Neural cell (in vitro differentiated cells): ENCODE data around the gene RDX. TPM values are rescaled to one million over a fixed set of nuclear protein-coding genes. Genes with fewer than 3 reads are reported as not detected.

ENCODE experiments used
- H2AFZ ChIP-seq: fragments of 200-600, 300-800 bp; sonication (generic), shearing (Covaris generic); 2 replicates; pipeline ENCODE4 v1.6.0; 2014; ENCODE audit warnings: low read depth, mild to moderate bottlenecking, antibody characterized with exemption, low read length, moderate library complexity
- H3F3A ChIP-seq: fragments of 200-600 bp; shearing (Covaris generic); 2 replicates; pipeline ENCODE4 v1.6.1; 2016; ENCODE audit warnings: mild to moderate bottlenecking, moderate library complexity, mixed read lengths, antibody characterized with exemption, low read length; ENCODE audit not compliant: insufficient read depth, poor library complexity, severe bottlenecking
- H3K27ac ChIP-seq: fragments of 200-600, 300-800 bp; sonication (generic), shearing (Covaris generic); 2 replicates; pipeline ENCODE4 v1.5.1; 2014; ENCODE audit warnings: mild to moderate bottlenecking, low read length, moderate library complexity
- H3K27me3 ChIP-seq: fragments of 300-800, 200-600 bp; sonication (generic), shearing (Covaris generic); 2 replicates; pipeline ENCODE4 v1.6.0; 2014; ENCODE audit warnings: mild to moderate bottlenecking, low read depth, low read length, moderate library complexity; ENCODE audit not compliant: insufficient read depth
- H3K36me3 ChIP-seq: fragments of 300-800, 200-600 bp; sonication (generic), shearing (Covaris generic); 2 replicates; pipeline ENCODE4 v1.5.1; 2014; ENCODE audit warnings: mild to moderate bottlenecking, antibody characterized with exemption, low read length, moderate library complexity; ENCODE audit not compliant: insufficient read depth
- H3K4me2 ChIP-seq: fragments of 300-800, 200-600 bp; sonication (generic), shearing (Covaris generic); 2 replicates; pipeline ENCODE4 v1.6.0; 2014; ENCODE audit warnings: mild to moderate bottlenecking, low read length
- H3K4me3 ChIP-seq: fragments of 300-800, 200-600 bp; sonication (generic), shearing (Covaris generic); 2 replicates; pipeline ENCODE4 v1.5.1; 2014; ENCODE audit warnings: mild to moderate bottlenecking, low read length, moderate library complexity
- H3K79me2 ChIP-seq: fragments of 200-600 bp; shearing (Covaris generic); replicated peaks from 2 replicates; pipeline ENCODE4 v1.6.0; 2014; ENCODE audit warnings: mild to moderate bottlenecking, low read length, moderate library complexity; ENCODE audit not compliant: insufficient read depth
- H3K9ac ChIP-seq: fragments of 300-800, 200-600 bp; sonication (generic), shearing (Covaris generic); 2 replicates; pipeline ENCODE4 v1.6.1; 2016; ENCODE audit warnings: mild to moderate bottlenecking, low read length, mixed read lengths
- H3K9me2 ChIP-seq: fragments of 200-600 bp; shearing (Covaris generic); 2 replicates; pipeline ENCODE4 v1.6.1; 2016; ENCODE audit warnings: mild to moderate bottlenecking, low read length, mixed read lengths; ENCODE audit not compliant: insufficient read depth
- H3K9me3 ChIP-seq: fragments of 200-600, 300-800 bp; sonication (generic), shearing (Covaris generic); 2 replicates; pipeline ENCODE4 v1.6.1; 2016; ENCODE audit warnings: mild to moderate bottlenecking, mixed run types, low read length, moderate library complexity, mixed read lengths
- H4K20me1 ChIP-seq: fragments of 200-600 bp; shearing (Covaris generic); 2 replicates; pipeline ENCODE4 v1.6.1; 2016; ENCODE audit warnings: mild to moderate bottlenecking, mixed run types; ENCODE audit not compliant: insufficient read depth
- EP300 ChIP-seq: fragments of 450-650 bp; conservative IDR thresholded peaks from 2 replicates; pipeline ENCODE4 v1.6.1; 2014; ENCODE audit warnings: antibody characterized with exemption, mild to moderate bottlenecking, moderate library complexity; ENCODE audit not compliant: poor library complexity, severe bottlenecking
- EZH2 ChIP-seq: fragments of 200-600, 300-800 bp; shearing (Covaris generic), sonication (generic); IDR thresholded peaks from 2 replicates; pipeline ENCODE4 v1.6.1; 2014; ENCODE audit warnings: antibody characterized with exemption, low read length, borderline replicate concordance, mild to moderate bottlenecking; ENCODE audit not compliant: insufficient read depth, poor library complexity, severe bottlenecking
- MXI1 ChIP-seq: fragments of 450-650 bp; conservative IDR thresholded peaks from 2 replicates; pipeline ENCODE4 v1.6.1; 2014; ENCODE audit warnings: antibody characterized with exemption, mild to moderate bottlenecking; ENCODE audit not compliant: poor library complexity, severe bottlenecking
- POLR2AphosphoS5 ChIP-seq: IDR thresholded peaks from 2 replicates; pipeline ENCODE4 v1.6.1; 2012
- RAD21 ChIP-seq: fragments of 450-650 bp; conservative IDR thresholded peaks from 2 replicates; pipeline ENCODE4 v1.6.1; 2014; ENCODE audit warnings: antibody characterized with exemption, mild to moderate bottlenecking, moderate library complexity
- REST ChIP-seq: IDR thresholded peaks from 2 replicates; pipeline ENCODE4 v1.6.1; 2012; ENCODE audit warnings: borderline replicate concordance
- SMC3 ChIP-seq: fragments of 450-650 bp; conservative IDR thresholded peaks from 2 replicates; pipeline ENCODE4 v1.6.1; 2014; ENCODE audit warnings: antibody characterized with exemption, mild to moderate bottlenecking, moderate library complexity; ENCODE audit not compliant: poor library complexity
- TAF1 ChIP-seq: IDR thresholded peaks from 2 replicates; pipeline ENCODE4 v1.6.1; 2012; ENCODE audit warnings: low read depth
- polyA plus RNA-seq: library from polyadenylated mRNA; depleted of rRNA; stranded (reverse); fragments of >200 nt; gene quantifications from 2 replicates; pipeline ENCODE4 v1.2.3, GENCODE V29; 2014
- TF ChIP-seq, protein P1 (sequence below): fragments of 450-650 bp; IDR thresholded peaks from 2 replicates; pipeline ENCODE4 v1.5.1; 2014; ENCODE audit warnings: antibody characterized with exemption, mild to moderate bottlenecking, moderate library complexity; ENCODE audit not compliant: poor library complexity, severe bottlenecking

RDX gene
- polyA plus RNA-seq, 1 donor from 2014 or later: 39.0 TPM

DNA sequence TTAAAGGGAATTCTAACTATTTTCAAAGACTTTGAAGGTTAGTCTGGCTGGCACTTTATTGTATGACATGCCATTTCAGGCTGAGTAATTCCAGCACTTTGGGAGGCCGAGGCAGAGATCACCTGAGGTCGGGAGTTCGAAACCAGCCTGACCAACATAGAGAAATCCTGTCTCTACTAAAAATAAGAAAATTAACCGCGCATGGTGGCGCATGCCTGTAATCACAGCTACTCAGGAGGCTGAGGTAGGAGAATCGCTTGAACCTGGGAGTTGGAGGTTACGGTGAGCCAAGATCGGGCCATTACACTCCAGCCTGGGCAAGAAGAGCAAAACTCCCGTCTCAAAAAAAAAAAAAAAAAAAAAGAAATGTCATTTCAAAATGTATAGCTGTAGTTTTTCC is 95.6 kb downstream of the RDX start:
- Histone ChIP-seq H3K9me2 (no peaks in the 10 kb centered on the region), H3K36me3 (no peaks in the 10 kb centered on the region), H4K20me1 (no peaks in the 10 kb centered on the region), H2AFZ (no peak overlapping the region), H3K27me3 (no peaks in the 10 kb centered on the region), H3F3A (no peaks in the 10 kb centered on the region), H3K79me2 (no peaks in the 10 kb centered on the region), H3K4me3 (no peak overlapping the region), H3K9ac (no peak overlapping the region), H3K27ac (no peak overlapping the region), H3K9me3 (no peaks in the 10 kb centered on the region), H3K4me2 (no peak overlapping the region)
- TF ChIP-seq EZH2: no peak
- no peak for TF ChIP-seq REST
- TF ChIP-seq SMC3: no peak

- H3K4me2 ChIP-seq: no peak overlapping the region
- no peaks in the 10 kb centered on the region for H3K27me3 ChIP-seq
- H3K79me2 ChIP-seq: no peaks in the 10 kb centered on the region
- no peak overlapping the region for H3K4me3 ChIP-seq
- H3K27ac ChIP-seq: no peak overlapping the region
- TF ChIP-seq, protein P1, sequence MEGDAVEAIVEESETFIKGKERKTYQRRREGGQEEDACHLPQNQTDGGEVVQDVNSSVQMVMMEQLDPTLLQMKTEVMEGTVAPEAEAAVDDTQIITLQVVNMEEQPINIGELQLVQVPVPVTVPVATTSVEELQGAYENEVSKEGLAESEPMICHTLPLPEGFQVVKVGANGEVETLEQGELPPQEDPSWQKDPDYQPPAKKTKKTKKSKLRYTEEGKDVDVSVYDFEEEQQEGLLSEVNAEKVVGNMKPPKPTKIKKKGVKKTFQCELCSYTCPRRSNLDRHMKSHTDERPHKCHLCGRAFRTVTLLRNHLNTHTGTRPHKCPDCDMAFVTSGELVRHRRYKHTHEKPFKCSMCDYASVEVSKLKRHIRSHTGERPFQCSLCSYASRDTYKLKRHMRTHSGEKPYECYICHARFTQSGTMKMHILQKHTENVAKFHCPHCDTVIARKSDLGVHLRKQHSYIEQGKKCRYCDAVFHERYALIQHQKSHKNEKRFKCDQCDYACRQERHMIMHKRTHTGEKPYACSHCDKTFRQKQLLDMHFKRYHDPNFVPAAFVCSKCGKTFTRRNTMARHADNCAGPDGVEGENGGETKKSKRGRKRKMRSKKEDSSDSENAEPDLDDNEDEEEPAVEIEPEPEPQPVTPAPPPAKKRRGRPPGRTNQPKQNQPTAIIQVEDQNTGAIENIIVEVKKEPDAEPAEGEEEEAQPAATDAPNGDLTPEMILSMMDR: no peak
- TF ChIP-seq REST (no peak), EP300 (no peak), POLR2AphosphoS5 (no peak), SMC3 (no peak), MXI1 (no peak), EZH2 (no peak), TAF1 (no peak), RAD21 (no peak)
- H2AFZ ChIP-seq: no peak overlapping the region
- no peaks in the 10 kb centered on the region for H4K20me1 ChIP-seq
- H3K36me3 ChIP-seq: no peaks in the 10 kb centered on the region
- H3K9ac ChIP-seq: no peak overlapping the region
- H3K9me3 ChIP-seq: no peaks in the 10 kb centered on the region
- H3K9me2 ChIP-seq: no peaks in the 10 kb centered on the region
- no peaks in the 10 kb centered on the region for H3F3A ChIP-seq
These were observed 96.2 kb downstream of the RDX start for GRCh38 chr11:110200241-110200640.
